GM23338 (cell line): Measurements from ENCODE around the gene TMED7.

Experiments used
- CREB1 ChIP-seq: fragments of 250-450 bp; sonication (Bioruptor Pico); IDR thresholded peaks from 2 replicates; pipeline ENCODE4 v1.5.0; 2020; ENCODE audit warnings: low read depth, mild to moderate bottlenecking, moderate library complexity
- CTCF ChIP-seq, 2 experiments: fragments of 200-600 bp in 1 of 2; sonication (generic) in 1 of 2; conservative IDR thresholded peaks; 2 replicates each; pipeline versions ENCODE4 v1.5.1 to v1.6.1; 2016 to 2017; ENCODE audit warnings: antibody characterized with exemption in 2 of 2, low read depth in 2 of 2, mild to moderate bottlenecking in 2 of 2, moderate library complexity in 1 of 2
- ETS1 ChIP-seq: IDR thresholded peaks from 2 replicates; pipeline ENCODE4 v1.6.1; 2016; ENCODE audit warnings: antibody characterized with exemption
- EZH2 ChIP-seq: fragments of 200-600 bp; sonication (generic); IDR thresholded peaks from one replicate; pipeline ENCODE4 v1.8.0; 2017; ENCODE audit warnings: antibody characterized with exemption, mild to moderate bottlenecking, low read depth; ENCODE audit not compliant: unreplicated experiment
- POLR2AphosphoS5 ChIP-seq: IDR thresholded peaks from 2 replicates; pipeline ENCODE4 v1.6.1; 2016; ENCODE audit warnings: antibody characterized with exemption, low read depth
- ZNF331 ChIP-seq: fragments of 250-450 bp; sonication (Bioruptor Pico); IDR thresholded peaks from 2 replicates; pipeline ENCODE4 v1.5.0; 2020; ENCODE audit warnings: low read depth, mild to moderate bottlenecking, moderate library complexity
- TF ChIP-seq, protein P1 (sequence below): IDR thresholded peaks from one replicate; pipeline ENCODE4 v1.6.1; 2018; ENCODE audit warnings: antibody characterized with exemption; ENCODE audit not compliant: unreplicated experiment

- no peak for TF ChIP-seq CTCF (conservative IDR thresholded peaks at IDR 0.05; ENCODE audit: low read depth in 2 of 2)
- no peak for TF ChIP-seq EZH2
- no peak for TF ChIP-seq CREB1 (CRISPR knock-in tag)
- TF ChIP-seq POLR2AphosphoS5, result no peak
- TF ChIP-seq ETS1, result no peak
- TF ChIP-seq, protein P1, sequence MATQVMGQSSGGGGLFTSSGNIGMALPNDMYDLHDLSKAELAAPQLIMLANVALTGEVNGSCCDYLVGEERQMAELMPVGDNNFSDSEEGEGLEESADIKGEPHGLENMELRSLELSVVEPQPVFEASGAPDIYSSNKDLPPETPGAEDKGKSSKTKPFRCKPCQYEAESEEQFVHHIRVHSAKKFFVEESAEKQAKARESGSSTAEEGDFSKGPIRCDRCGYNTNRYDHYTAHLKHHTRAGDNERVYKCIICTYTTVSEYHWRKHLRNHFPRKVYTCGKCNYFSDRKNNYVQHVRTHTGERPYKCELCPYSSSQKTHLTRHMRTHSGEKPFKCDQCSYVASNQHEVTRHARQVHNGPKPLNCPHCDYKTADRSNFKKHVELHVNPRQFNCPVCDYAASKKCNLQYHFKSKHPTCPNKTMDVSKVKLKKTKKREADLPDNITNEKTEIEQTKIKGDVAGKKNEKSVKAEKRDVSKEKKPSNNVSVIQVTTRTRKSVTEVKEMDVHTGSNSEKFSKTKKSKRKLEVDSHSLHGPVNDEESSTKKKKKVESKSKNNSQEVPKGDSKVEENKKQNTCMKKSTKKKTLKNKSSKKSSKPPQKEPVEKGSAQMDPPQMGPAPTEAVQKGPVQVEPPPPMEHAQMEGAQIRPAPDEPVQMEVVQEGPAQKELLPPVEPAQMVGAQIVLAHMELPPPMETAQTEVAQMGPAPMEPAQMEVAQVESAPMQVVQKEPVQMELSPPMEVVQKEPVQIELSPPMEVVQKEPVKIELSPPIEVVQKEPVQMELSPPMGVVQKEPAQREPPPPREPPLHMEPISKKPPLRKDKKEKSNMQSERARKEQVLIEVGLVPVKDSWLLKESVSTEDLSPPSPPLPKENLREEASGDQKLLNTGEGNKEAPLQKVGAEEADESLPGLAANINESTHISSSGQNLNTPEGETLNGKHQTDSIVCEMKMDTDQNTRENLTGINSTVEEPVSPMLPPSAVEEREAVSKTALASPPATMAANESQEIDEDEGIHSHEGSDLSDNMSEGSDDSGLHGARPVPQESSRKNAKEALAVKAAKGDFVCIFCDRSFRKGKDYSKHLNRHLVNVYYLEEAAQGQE, result no peak
- no peak for TF ChIP-seq ZNF331 (CRISPR knock-in tag)
These were observed 32.0 kb upstream of the TMED7 start for GRCh38 chr5:115657881-115658233.
